C1 segment of cervical spinal cord (tissue), 14 donors: ENCODE measurements around the gene TWIST2.

Experiments
- DNase-seq, 14 donors: peaks; one replicate each; lab custom pipeline; 2025; lab: John Stamatoyannopoulos, UW

The TWIST2 gene

GRCh38 chr2:238916875-238917590, 69.1 kb downstream of the TWIST2 start:
- DNase-seq: no peak

- DNase-seq: no peak
Observed at GRCh38 chr2:238919307-238919706, 71.4 kb downstream of the TWIST2 start.

DNA sequence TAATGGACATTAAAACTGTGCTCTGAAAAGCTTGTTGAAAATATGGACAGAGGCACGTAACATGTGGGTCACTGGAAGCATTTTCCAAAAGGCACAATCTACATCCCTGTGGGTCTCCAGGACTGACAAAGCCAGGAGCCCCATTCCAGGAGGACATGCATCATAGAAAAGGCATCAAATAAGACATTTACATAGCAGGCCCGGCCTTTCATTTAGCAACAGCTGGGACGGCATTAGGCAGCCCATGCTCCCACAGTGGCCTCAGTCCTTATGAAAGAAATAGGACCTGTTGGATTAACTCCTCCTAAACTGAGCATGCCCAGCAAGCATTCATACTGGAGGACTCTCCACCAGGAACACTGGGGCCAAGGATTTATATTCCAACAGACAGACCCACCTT, 72.2 kb downstream of the TWIST2 start:
- DNase-seq: no peak

DNA sequence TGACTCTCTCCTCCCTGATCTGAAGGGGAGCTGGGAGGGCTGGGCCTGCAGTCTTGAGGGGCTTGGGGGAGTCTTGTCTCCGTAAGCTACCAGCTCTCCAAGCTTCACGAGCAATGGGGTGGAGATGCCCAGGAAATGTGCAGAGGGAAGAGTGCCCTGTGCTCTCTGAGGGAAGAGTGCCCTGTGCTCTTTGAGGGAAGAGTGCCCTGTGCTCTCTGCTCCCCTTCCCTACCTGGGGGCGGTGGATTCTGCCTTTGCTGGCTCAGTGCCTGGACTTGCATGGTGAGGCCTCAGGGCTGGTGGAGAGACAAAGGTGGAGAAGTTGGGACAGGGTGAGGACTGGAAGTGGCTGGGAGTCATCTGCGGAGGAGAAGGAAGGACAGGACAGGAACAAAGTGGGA, 72.7 kb downstream of the TWIST2 start:
- DNase-seq: no peak

DNA sequence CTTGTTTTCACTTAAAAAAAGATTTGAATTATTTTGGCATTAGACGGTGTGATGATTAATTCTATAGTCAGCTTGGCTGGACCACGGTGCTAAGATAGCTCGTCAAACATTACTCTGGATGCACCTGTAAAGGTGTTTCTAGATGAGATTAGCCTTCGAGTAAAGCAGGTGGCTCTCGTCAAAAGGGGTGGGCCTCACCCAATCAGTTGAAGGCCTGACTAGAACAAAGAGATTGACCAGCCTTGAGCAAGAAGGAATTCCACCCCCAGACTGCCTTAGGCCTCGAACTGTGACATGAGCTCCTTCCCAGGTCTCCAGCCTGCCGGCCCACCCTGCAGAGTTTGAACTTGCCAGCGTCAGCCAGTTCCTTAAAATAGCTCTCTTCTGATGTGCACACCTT, 73.4 kb downstream of the TWIST2 start:
- no peak for DNase-seq

DNA sequence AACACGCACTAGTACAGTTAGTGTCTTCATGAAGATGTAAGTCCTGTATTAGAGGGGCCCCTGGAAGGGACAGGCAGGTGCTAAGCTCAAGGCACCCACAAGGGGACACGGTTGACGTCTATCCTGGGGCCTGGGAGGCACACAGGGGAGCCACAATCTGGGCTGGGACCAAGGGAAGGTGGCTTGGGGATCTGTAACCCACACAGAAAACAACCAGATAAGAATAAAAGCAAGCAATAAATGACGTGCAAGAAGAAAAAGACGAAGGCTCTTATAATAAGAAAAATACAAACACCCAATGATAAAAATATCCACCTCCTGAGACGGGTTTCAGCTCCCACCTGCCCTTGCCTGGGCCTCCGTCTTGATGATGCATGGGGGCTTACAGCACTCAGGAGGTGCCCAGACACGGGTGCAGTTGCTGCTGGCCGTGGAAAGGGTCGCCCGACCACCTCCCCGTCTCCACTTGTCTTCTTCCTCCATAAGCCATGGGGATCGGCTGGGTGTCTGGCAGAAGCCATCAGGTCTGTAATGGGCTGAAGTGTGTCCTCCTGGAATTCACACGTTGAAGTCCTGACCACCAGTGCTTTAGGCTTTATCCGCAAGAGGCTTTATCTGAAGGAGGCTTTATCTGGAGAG, 73.9 kb downstream of the TWIST2 start:
- DNase-seq: no peak

DNA sequence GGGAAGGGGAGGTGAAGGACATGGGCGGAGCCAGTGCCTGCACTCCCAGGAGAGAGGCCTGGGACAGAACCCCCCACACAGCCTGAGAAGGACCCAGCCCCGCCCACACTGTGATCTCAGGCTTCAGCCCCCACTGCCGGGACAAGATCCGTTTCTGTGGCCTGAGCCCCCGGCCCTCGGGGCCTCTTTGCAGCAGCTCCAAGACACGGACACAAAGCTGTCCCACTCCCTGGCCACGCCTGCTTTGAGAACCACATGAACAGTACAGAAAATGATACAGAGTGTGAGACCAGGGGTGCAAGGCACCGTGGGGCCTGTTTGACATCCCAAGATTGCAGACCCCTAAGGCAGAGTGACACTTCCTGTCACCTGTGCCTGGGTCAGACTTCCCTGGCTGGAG, 74.5 kb downstream of the TWIST2 start:
- DNase-seq: no peak

GRCh38 chr2:238924032-238924431, 76.1 kb downstream of the TWIST2 start:
- DNase-seq: no peak

- DNase-seq: peak in 1 of 14 donors; percentile 15
Observed at GRCh38 chr2:238924796-238925195, 76.9 kb downstream of the TWIST2 start.

DNA sequence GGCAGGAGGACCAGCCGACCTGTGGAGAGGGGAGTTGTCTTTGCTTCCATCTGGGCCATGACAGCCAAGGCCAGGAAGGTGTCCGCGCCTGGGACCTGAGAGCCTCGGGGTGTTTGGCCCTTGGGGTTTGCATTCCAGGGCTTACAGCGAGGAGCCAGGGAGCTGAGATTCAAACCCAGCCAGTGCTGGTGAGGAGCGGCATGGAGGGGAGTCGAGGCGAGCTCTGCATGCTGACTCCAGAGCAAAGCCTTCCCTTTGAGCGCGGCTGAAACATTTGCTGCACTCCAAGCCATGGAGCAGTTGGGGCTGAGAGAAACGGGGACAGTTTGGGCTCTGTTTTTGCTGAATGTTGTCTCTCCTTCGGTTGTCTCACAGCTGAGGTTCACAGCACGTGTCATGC, 77.4 kb downstream of the TWIST2 start:
- no peak for DNase-seq

GRCh38 chr2:238925816-238926521, 78.1 kb downstream of the TWIST2 start:
- no peak for DNase-seq

GRCh38 chr2:238926761-238927611, 79.1 kb downstream of the TWIST2 start:
- DNase-seq: no peak

GRCh38 chr2:238927746-238928519, 80.0 kb downstream of the TWIST2 start:
- no peak for DNase-seq

DNA sequence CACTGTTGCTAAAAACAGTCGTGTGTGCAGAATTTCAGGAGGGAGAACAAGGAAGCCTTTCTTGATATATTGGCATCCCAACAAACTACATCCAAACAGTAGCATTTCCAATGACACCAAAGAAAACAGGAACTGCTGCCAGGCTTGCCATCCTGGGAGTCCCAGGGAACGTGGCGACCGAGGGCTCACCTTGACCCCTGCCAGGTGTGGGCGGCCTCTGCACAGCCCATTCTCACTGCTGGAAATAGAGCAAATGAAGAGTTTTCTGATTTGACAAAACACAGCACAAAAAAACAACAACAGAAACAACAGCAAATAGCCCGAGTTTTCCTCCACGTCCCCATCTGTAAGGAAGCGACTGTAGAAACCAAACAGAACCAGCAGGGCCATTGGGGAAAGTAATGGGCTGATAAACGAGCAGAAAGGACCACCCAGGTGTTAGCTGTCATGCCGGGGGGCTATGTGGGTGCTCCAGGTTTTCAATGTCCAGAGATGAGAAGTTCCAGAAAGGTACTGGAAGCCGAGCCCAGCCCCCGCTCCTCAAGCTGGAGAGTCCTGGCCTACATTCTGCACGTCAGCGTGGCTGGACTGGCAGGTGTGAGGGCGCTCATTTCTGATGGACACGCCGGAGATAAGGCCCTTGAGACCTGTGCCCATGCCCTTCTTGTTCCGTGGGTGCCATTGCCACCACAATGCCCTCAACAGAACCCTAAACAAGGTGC, 80.8 kb downstream of the TWIST2 start:
- no peak for DNase-seq

DNA sequence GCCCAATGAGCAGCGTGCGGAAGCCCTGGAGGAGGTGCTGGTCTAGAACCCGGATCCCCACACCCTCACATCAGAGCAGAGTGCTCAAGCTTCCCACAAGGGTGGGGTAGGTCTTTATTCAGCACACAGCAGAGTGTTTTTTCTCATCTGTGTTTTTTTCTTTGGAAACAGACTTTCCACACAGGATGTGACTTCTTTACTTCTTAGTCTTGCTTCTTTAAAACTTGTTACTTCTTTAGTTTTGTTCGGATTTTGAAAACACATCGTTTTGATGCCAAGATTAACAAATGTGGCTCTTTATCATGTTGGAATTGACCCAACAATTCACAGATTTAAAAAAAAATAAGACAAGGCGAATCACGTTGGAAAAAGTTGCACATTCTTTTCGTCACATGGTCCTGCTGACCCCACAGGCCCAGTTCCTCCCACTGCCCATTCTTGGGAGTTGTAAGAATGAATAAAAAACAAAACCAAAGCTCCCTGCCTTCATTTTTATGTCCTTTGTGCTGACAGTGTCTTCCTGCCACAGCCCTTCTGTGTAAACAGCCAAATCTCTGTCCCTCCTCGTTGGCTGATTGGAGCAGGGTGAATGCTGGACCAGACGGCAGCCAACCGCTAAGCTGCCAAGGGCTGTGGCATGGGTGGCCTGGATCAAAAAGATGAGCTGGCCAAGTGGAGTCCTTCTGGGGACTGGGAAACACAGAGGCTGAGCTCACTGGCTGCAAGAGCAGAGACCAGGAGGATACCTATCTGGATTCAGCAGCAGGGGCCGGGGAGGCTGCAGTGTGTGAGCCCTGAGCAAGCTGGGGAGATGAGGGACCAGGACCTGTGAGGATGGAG, 81.6 kb downstream of the TWIST2 start:
- peak in 5 of 14 donors; percentile 11 to 37 (median 30) for DNase-seq

- DNase-seq: no peak
Observed at GRCh38 chr2:238930216-238930615, 82.3 kb downstream of the TWIST2 start.

GRCh38 chr2:238936162-238937052, 88.5 kb downstream of the TWIST2 start:
- DNase-seq: no peak

DNA sequence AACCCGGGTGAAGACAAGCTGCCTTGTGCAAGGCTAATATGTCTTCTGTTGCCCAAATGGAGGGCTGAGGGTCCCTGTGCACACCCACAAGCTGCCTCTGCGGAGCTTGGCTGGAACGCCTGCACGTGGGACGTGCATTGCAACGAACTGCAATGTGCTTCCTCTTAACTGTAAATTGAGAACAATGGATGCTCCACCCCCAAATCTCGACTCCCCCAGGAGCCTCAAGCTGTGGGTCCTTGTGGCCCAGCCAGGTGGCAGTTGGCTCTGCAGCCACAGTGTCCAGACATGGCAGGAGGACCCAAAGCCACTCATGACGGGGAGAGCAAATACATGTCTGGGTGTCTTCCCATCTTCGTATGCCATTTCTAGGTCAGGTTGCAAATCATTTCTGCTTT, 90.1 kb downstream of the TWIST2 start:
- no peak for DNase-seq
